ENCODE measurements around the gene CFAP69. TPM values are rescaled to one million over a fixed set of nuclear protein-coding genes. Genes with fewer than 3 reads are reported as not detected.
A peak's percentile ranks its signal among the peaks of the same experiment; 100 is the strongest.

CFAP69 gene
- total and polyA plus RNA-seq, 7 donors, result 0.55 to 4.9 (median 1.7) TPM

- Histone ChIP-seq H3K36me3 (ENCODE audit: insufficient read depth in 1 of 2, low read depth in 1 of 2) (peaks cover 0 to 5% of the 10 kb centered on the region in 2 donors), H3K9me3 (no peaks in the 10 kb centered on the region), H3K4me1 (no peaks in the 10 kb centered on the region), H3K27me3 (ENCODE audit: insufficient read depth in 3 of 3, low read length in 2 of 3) (no peaks in the 10 kb centered on the region), H3K27ac (no peak overlapping the region), H3K4me3 (no peak overlapping the region)
- TF ChIP-seq CTCF (IDR thresholded peaks at IDR 0.05), result no peak
- ATAC-seq (no peak), DNase-seq (no peak)
- 71 to 73% (median 72%) methylated on average over 5 of the region's 5 CpGs for WGBS, 3 donors
- intact Hi-C loops (cut with DNase I), result no loop called here
These were observed 31.2 kb downstream of the CFAP69 start for GRCh38 chr7:90276033-90276728.

DNA sequence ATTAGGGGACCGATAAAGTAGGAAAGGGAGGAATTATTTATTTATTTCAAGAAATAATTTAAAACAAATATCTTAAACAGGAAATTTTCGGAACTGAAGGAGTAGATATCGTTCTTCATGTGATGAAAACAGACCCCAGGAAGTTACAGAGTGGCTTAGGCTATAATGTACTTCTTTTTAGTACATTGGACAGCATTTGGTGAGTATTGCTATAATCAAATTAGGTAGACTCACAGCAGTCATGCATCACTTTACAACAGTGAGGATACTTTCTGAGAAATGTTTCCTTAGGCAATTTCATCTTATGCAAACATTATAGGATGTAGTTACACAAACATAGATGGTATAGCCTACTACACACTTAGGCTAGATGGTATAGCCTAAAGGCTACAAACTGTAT, 43.2 kb downstream of the CFAP69 start:
- ATAC-seq, result no peak
- Histone ChIP-seq H3K27ac (no peak overlapping the region), H3K36me3 (ENCODE audit: insufficient read depth in 1 of 2, low read depth in 1 of 2) (peaks cover 0 to 14% of the 10 kb centered on the region in 2 donors), H3K9me3 (no peaks in the 10 kb centered on the region), H3K4me3 (no peak overlapping the region), H3K27me3 (ENCODE audit: insufficient read depth in 3 of 3, low read length in 2 of 3) (no peaks in the 10 kb centered on the region), H3K4me1 (no peaks in the 10 kb centered on the region)
- no peak for DNase-seq
- intact Hi-C loops (cut with DNase I), result no loop called here
- 90 to 92% (median 91%) methylated on average over 3 of the region's 3 CpGs for WGBS, 3 donors
- no peak for TF ChIP-seq CTCF (IDR thresholded peaks at IDR 0.05)

DNA sequence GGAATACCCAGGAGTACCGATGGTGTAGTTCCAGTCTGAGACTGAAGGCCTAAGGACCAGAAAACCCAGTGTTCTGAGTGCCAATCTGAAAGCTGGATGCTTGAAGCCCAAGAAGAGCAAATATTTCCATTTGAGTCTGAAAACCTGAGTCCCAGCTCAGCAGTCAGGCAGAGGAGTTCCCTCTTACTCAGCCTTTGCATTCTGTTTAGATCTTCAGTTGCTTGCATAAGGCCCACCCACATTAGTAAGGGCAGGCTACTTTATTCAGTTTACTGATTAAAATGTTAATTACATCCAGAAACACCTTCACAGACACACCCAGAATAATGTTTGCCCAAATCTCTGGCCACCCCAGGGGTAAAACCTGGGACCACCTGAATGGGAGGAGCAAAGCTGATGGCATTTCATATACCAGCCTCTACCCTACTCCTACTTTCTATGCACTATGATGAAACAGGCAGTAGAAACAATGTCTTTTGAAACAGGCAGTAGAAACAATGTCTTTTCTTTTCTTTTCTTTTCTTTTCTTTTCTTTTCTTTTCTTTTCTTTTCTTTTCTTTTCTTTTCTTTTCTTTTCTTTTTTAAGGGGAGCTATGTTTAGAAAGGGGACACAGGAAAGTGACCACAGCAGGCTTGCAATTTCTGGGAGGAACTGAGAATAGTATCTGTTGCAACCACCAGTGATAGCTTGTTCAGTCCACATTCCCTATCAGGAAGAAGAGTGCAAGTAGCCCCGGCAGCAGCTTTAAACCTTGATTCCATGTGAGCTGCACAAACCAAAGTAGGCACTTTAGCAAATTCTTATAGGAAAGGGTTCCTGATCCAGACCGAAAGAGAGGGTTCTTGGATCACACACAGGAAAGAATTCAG, 45.5 kb downstream of the CFAP69 start:
- H3K4me3 ChIP-seq, result no peak overlapping the region
- peaks cover 0 to 14% of the 10 kb centered on the region in 2 donors for H3K36me3 ChIP-seq (ENCODE audit: insufficient read depth in 1 of 2, low read depth in 1 of 2)
- no peaks in the 10 kb centered on the region for H3K9me3 ChIP-seq
- TF ChIP-seq CTCF (IDR thresholded peaks at IDR 0.05), result no peak
- H3K27ac ChIP-seq, result no peak overlapping the region
- H3K4me1 ChIP-seq, result no peaks in the 10 kb centered on the region
- 93 to 95% (median 93%) methylated on average over 3 of the region's 3 CpGs for WGBS, 3 donors
- H3K27me3 ChIP-seq (ENCODE audit: insufficient read depth in 3 of 3, low read length in 2 of 3), result no peaks in the 10 kb centered on the region
- intact Hi-C loops (cut with DNase I), result no loop called here
- DNase-seq (no peak), ATAC-seq (no peak)

GRCh38 chr7:90298145-90299038, 53.4 kb downstream of the CFAP69 start:
- TF ChIP-seq CTCF (IDR thresholded peaks at IDR 0.05), result peak; percentile 36
- intact Hi-C loops (cut with DNase I), result no loop called here

More at GRCh38 chr7:90298145-90299038, 53.4 kb downstream of the CFAP69 start:
- Histone ChIP-seq H3K4me3 (no peak overlapping the region), H3K4me1 (no peaks in the 10 kb centered on the region), H3K27me3 (ENCODE audit: insufficient read depth in 3 of 3, low read length in 2 of 3) (no peaks in the 10 kb centered on the region), H3K27ac (no peak overlapping the region), H3K36me3 (ENCODE audit: insufficient read depth in 1 of 2, low read depth in 1 of 2) (no peaks in the 10 kb centered on the region), H3K9me3 (no peaks in the 10 kb centered on the region)
- DNase-seq (no peak), ATAC-seq (peak in 3 of 4 donors; percentile 67 to 80 (median 67))
- 70 to 76% (median 72%) methylated on average over 5 of the region's 5 CpGs for WGBS, 3 donors

Data from psoas muscle (tissue), 8 donors.